Right atrium auricular region (tissue), 2 donors: Measurements from ENCODE around the gene COTL1. TPM values are rescaled to one million over a fixed set of nuclear protein-coding genes. Genes with fewer than 3 reads are reported as not detected.
"Not testable (repeated sequence)": the region's sequence is repeated elsewhere in the genome, so short reads cannot be mapped to it uniquely, and the experiment has no call there.

Experiments used
- DNase-seq: peaks from one replicate; pipeline ENCODE4 v3.0.0-alpha.2; 2019; ENCODE audit warnings: low spot score
- H3K27ac ChIP-seq, 2 donors: fragments of 200-600 bp; sonication (generic); 1 replicate in 1 of 2; 2 replicates in 1 of 2; pipeline ENCODE4 v1.5.1; 2016 to 2019
- H3K27me3 ChIP-seq, 2 donors: fragments of 200-600 bp; sonication (generic); one replicate each; pipeline versions ENCODE4 v1.5.1 to v1.6.0; 2017 to 2019
- H3K36me3 ChIP-seq: fragments of 200-600 bp; sonication (generic); one replicate; pipeline ENCODE4 v1.5.1; 2016
- H3K4me1 ChIP-seq, 2 donors: fragments of 200-600 bp; sonication (generic); one replicate each; pipeline versions ENCODE4 v1.5.1 to v1.6.0; 2017 to 2019
- H3K4me3 ChIP-seq, 2 donors: fragments of 200-600 bp; sonication (generic); 1 replicate in 1 of 2; 2 replicates in 1 of 2; pipeline ENCODE4 v1.5.1; 2017 to 2019; ENCODE audit warnings: mild to moderate bottlenecking in 1 of 2, moderate library complexity in 1 of 2
- H3K9me3 ChIP-seq, 2 donors: fragments of 200-600 bp; sonication (generic); one replicate each; pipeline ENCODE4 v1.5.1; 2019
- total RNA-seq, 2 donors: library from RNA; depleted of rRNA; stranded (reverse); fragments of >200 nt; gene quantifications; one replicate each; pipeline ENCODE4 v1.1.0, GENCODE V29; 2016
- TF ChIP-seq, protein P1 (sequence below), 2 donors: fragments of 200-600 bp; sonication (generic); IDR thresholded peaks; one replicate each; pipeline ENCODE4 v1.5.1; 2019; ENCODE audit warnings: antibody characterized with exemption in 2 of 2

The COTL1 gene
- total RNA-seq, 2 donors from 2014 or later: 8.0 to 27.1 TPM

DNA sequence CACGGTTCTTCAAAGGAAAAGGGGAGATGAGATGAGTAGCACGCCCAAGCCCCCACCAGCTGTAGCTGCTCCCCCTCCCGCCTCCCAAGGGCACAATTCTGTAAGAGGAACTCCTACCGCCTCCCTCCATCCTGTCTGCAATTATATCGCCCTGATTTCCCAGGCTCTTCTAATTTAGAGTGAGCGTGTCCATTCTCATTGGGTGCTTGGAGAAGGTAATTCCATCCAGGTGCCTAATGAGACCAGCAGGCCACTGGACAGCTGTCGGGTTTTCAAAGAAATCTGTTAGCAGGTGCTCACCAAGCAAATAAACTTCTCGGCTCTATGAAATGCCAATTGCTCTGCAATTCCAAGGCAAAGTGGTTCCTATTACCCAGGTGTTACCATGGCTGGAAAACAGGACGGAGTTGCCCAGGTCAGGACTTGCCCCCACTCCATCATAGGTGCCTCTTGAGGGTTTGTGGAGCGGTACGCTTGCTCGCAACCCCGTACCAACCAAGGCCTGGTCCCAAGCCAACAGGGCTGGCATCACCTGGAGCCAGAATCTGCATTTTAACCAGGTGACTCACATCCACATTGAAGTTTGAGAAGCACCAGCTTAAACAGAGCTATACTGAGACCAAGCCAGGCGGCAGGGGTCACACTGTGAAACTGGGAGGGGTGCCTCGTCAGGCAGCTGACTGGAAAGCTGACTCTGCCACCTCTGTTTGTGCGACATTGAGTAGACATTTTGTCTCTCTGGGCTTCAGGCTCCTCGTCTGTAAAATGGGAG, 97.0 kb downstream of the COTL1 start:
- Histone ChIP-seq H3K36me3 (no peaks in the 10 kb centered on the region), H3K9me3 (no peaks in the 10 kb centered on the region), H3K4me1 (no peaks in the 10 kb centered on the region), H3K27ac (no peak overlapping the region), H3K4me3 (no peak overlapping the region), H3K27me3 (no peaks in the 10 kb centered on the region)
- DNase-seq: no peak
- TF ChIP-seq, protein P1, sequence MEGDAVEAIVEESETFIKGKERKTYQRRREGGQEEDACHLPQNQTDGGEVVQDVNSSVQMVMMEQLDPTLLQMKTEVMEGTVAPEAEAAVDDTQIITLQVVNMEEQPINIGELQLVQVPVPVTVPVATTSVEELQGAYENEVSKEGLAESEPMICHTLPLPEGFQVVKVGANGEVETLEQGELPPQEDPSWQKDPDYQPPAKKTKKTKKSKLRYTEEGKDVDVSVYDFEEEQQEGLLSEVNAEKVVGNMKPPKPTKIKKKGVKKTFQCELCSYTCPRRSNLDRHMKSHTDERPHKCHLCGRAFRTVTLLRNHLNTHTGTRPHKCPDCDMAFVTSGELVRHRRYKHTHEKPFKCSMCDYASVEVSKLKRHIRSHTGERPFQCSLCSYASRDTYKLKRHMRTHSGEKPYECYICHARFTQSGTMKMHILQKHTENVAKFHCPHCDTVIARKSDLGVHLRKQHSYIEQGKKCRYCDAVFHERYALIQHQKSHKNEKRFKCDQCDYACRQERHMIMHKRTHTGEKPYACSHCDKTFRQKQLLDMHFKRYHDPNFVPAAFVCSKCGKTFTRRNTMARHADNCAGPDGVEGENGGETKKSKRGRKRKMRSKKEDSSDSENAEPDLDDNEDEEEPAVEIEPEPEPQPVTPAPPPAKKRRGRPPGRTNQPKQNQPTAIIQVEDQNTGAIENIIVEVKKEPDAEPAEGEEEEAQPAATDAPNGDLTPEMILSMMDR (IDR thresholded peaks at IDR 0.05): no peak

DNA sequence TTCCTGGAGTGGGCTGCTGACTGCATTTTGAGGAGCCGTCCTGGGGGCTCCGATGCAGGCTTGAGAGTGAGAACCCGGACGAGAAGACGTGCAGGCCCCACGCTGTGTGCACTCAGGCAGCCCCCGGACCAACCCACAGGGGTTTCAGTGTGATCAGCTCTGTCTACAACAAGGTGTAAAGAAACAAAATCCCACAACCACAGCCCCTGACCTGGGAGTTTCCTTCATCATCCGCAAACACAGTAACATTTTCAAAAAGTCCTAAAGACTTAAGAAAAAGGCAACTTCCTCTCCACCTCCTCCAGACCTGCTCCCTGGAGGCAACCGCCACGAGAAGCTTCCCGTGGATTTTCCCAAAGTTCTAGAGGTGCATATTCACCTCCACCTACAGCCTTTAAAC, 98.0 kb downstream of the COTL1 start:
- no peak overlapping the region for H3K27ac ChIP-seq
- H3K4me1 ChIP-seq: no peaks in the 10 kb centered on the region
- no peaks in the 10 kb centered on the region for H3K27me3 ChIP-seq
- no peaks in the 10 kb centered on the region for H3K9me3 ChIP-seq
- H3K4me3 ChIP-seq: no peak overlapping the region
- DNase-seq: no peak
- TF ChIP-seq, protein P1 (IDR thresholded peaks at IDR 0.05): no peak
- no peaks in the 10 kb centered on the region for H3K36me3 ChIP-seq

DNA sequence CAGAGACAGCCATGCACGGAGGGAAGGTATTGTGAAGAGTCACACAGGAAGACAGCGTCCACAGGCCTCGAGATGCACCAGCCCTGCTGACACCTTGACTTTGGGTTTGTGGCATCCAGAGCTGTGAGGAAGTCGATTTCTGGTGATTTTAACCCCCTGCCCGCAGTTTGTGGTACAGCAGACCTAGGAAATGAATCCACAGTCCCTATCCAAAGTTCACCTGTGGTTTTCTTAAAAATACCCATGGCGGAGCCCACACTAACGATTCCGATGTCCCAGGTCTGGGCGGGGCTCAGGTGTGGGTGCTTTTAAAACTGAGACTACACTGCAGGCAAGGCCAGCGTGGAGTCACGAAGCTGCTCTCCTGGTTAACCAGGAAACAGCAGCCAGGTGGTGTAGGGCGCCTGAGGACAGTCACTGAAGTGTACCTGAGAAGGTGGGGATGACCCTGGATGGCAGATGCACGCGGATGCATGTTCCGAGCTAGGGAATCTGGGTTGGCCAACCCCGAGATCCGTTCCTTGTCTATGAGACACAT, 99.0 kb downstream of the COTL1 start:
- no peak for DNase-seq
- Histone ChIP-seq H3K4me1 (no peaks in the 10 kb centered on the region), H3K27me3 (no peaks in the 10 kb centered on the region), H3K9me3 (no peaks in the 10 kb centered on the region), H3K4me3 (no peak overlapping the region), H3K27ac (no peak overlapping the region), H3K36me3 (no peaks in the 10 kb centered on the region)
- TF ChIP-seq, protein P1 (IDR thresholded peaks at IDR 0.05): no peak

DNA sequence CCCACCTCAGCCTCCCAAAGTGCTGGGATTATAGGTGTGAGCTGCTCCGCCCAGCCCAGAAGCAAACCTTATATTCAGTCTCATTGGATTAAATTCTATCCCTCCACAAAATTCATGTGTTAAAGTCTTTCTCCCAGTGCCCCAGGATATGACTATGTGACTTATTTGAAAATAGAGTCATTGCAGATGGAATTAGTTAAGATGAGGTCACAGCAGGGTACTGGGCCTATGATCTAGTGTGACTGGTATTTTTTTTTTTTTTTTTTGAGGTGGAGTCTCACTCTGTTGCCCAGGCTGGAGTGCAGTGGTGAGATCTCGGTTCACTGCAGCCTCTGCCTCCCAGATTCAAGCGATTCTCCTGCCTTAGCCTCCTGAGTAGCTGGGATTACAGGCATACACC, 99.7 kb downstream of the COTL1 start:
- not testable (repeated sequence) for H3K4me3 ChIP-seq, H3K9me3 ChIP-seq, H3K36me3 ChIP-seq, H3K27ac ChIP-seq, DNase-seq, H3K4me1 ChIP-seq, H3K27me3 ChIP-seq

DNA sequence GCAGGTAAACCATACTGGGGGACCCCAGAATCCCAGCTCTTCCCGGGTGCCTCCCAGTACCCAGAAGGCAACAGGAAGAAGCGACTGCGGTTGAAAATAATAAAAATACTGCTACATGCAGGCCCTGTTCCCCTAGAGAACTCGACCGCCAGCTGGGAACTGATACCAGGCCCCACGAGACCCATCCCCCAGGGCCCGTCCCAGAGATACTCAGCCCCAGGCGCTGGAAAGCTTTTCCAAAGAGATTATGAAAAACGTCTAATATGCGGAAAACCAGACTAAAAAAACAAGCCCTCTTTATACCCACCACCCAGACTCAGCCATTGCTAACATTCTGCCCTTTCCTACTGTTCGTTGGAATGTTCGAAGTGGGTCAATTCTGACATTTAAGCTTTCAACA, 100.5 kb downstream of the COTL1 start:
- TF ChIP-seq, protein P1 (IDR thresholded peaks at IDR 0.05): no peak
- no peak overlapping the region for H3K27ac ChIP-seq
- H3K27me3 ChIP-seq: no peaks in the 10 kb centered on the region
- H3K9me3 ChIP-seq: no peaks in the 10 kb centered on the region
- H3K4me3 ChIP-seq: no peak overlapping the region
- H3K36me3 ChIP-seq: no peaks in the 10 kb centered on the region
- H3K4me1 ChIP-seq: no peaks in the 10 kb centered on the region
- DNase-seq: no peak

Other genes starting within 250 kb of the COTL1 start
- not detected for gene ATP2C2, start 249.5 kb downstream of the COTL1 start, total RNA-seq
- gene MEAK7, start 113.4 kb downstream of the COTL1 start, total RNA-seq: 1 to 10 TPM; 5.3 to 6.9 TPM
- gene KLHL36, start 30.4 kb upstream of the COTL1 start, total RNA-seq: 10 to 100 TPM; 36.2 to 44.1 TPM
- 10 to 100 TPM; 44.9 to 52.3 TPM for gene USP10, start 81.9 kb upstream of the COTL1 start, total RNA-seq
- gene CRISPLD2, start 201.9 kb upstream of the COTL1 start, total RNA-seq: 10 to 100 TPM; 58.4 to 76.4 TPM